Head of caudate nucleus (tissue), 42 donors: Measurements from ENCODE around the gene EEF2.
"Not testable (repeated sequence)": the region's sequence is repeated elsewhere in the genome, so short reads cannot be mapped to it uniquely, and the experiment has no call there.

Source experiments
- DNase-seq, 42 donors: peaks; one replicate each; pipeline versions ENCODE4 v3.0.0 to v3.0.0-alpha.2; 2020 to 2021; ENCODE audit warnings: mixed read lengths in 7 of 42
- intact Hi-C: fragments of 100-400 bp; cut with DNase I; formaldehyde crosslinking; loops from one replicate; pipeline ENCODE4 v1.15.0; 2022

The EEF2 gene

GRCh38 chr19:3958836-3959765, 26.2 kb downstream of the EEF2 start:
- intact Hi-C loops = no loop called here
- no peak for DNase-seq

- DNase-seq = no peak
- intact Hi-C loops = no loop called here
Observed at GRCh38 chr19:3955688-3956087, 29.6 kb downstream of the EEF2 start.

GRCh38 chr19:3955276-3955675, 30.0 kb downstream of the EEF2 start:
- DNase-seq, intact Hi-C loops: not testable (repeated sequence)

- no peak for DNase-seq
- intact Hi-C loops = no loop called here
Observed at GRCh38 chr19:3954107-3954506, 31.2 kb downstream of the EEF2 start.

GRCh38 chr19:3952755-3953276, 32.4 kb downstream of the EEF2 start:
- DNase-seq, intact Hi-C loops: not testable (repeated sequence)

- intact Hi-C loops = no loop called here
- no peak for DNase-seq
Observed at GRCh38 chr19:3950871-3951861, 34.1 kb downstream of the EEF2 start.

- DNase-seq = no peak
Observed at GRCh38 chr19:3949997-3950859, 35.0 kb downstream of the EEF2 start.

GRCh38 chr19:3949294-3949693, 36.0 kb downstream of the EEF2 start:
- DNase-seq = no peak
- intact Hi-C loops = no loop called here

More at GRCh38 chr19:3949997-3950859, 35.0 kb downstream of the EEF2 start:
- intact Hi-C loops = no loop called here

- intact Hi-C loops, DNase-seq: not testable (repeated sequence)
Observed at GRCh38 chr19:3947316-3947933, 37.8 kb downstream of the EEF2 start.

- DNase-seq = no peak
- intact Hi-C loops = no loop called here
Observed at GRCh38 chr19:3945838-3946237, 39.4 kb downstream of the EEF2 start.

- no peak for DNase-seq
- intact Hi-C loops = no loop called here
Observed at GRCh38 chr19:3944018-3944721, 41.1 kb downstream of the EEF2 start.

- intact Hi-C loops = no loop called here
- DNase-seq = no peak
Observed at GRCh38 chr19:3942790-3943409, 42.4 kb downstream of the EEF2 start.

GRCh38 chr19:3938300-3938950, 46.8 kb downstream of the EEF2 start:
- DNase-seq, intact Hi-C loops: not testable (repeated sequence)

GRCh38 chr19:3936506-3937442, 48.5 kb downstream of the EEF2 start:
- intact Hi-C loops = no loop called here
- DNase-seq = no peak
